ENCODE data around the gene USPL1. TPM values are rescaled to one million over a fixed set of nuclear protein-coding genes. Genes with fewer than 3 reads are reported as not detected.
A peak's percentile ranks its signal among the peaks of the same experiment; 100 is the strongest.

The USPL1 gene
- total RNA-seq (10 to 100 TPM; 19.4 to 26.8 (median 22.4) TPM), polyA plus RNA-seq (10 to 100 TPM; 12.1 to 16.2 TPM)
- long read RNA-seq, donor 1, transcript USPL1-201 (9 exons, 3,814 nt): major isoform, 8 of 37 reads
- long read RNA-seq, donor 1, partial matches to known transcripts: 15 of 37 reads
- long read RNA-seq, donor 1, other reads (novel, unspliced or antisense): 14 of 37 reads
- long read RNA-seq, donor 2, partial matches to known transcripts: 0 of 3 reads
- long read RNA-seq, donor 2, other reads (novel, unspliced or antisense): 0 of 3 reads
- long read RNA-seq, donor 3, partial matches to known transcripts: 1 of 12 reads
- long read RNA-seq, donor 3, other reads (novel, unspliced or antisense): 11 of 12 reads

GRCh38 chr13:30617315-30618185, at the start of gene USPL1:
Gene USPL1, plus strand, starts transcription at chr13:30617920. Its CDS starts 3,221 bp downstream, at chr13:30621141.
- intact Hi-C loops (cut with DNase I): loop anchor here in 2 of 4 donors (1.0 to 5.0 kb wide), 4 partner anchors 57 to 250 kb away; partner anchors contain the start of gene HMGB1 (in 2 of the 2)
- DNase-seq: peak; percentile 96 to 98 (median 98)
- peak within 1 kb of the TSS; percentile 88 for H3K4me3 ChIP-seq
- peak within 1 kb of the TSS; percentile 99 to 100 for H3K27ac ChIP-seq
- H3K9me3 ChIP-seq: no peaks in the 10 kb centered on the region
- H3K27me3 ChIP-seq: no peaks in the 10 kb centered on the region
- TF ChIP-seq POLR2A (IDR thresholded peaks at IDR 0.05) (peak; percentile 86), CTCF (IDR thresholded peaks at IDR 0.05) (peak; percentile 34 to 90 (median 80)), EP300 (IDR thresholded peaks at IDR 0.05) (peak; percentile 84)
- H3K36me3 ChIP-seq: no peaks in the 10 kb centered on the region
- peaks cover 2% of the 10 kb centered on the region for H3K4me1 ChIP-seq (ENCODE audit: insufficient read depth)
- 0% methylated on average over 67 to 78 of the region's 78 CpGs for WGBS, 3 donors

GRCh38 chr13:30569901-30570576, 47.7 kb upstream of the USPL1 start:
- Histone ChIP-seq H3K36me3 (no peaks in the 10 kb centered on the region), H3K4me3 (no peak overlapping the region), H3K4me1 (ENCODE audit: insufficient read depth) (no peaks in the 10 kb centered on the region), H3K9me3 (no peaks in the 10 kb centered on the region), H3K27ac (no peak overlapping the region), H3K27me3 (no peaks in the 10 kb centered on the region)
- WGBS, 3 donors: 46 to 52% (median 48%) methylated on average over 8 of the region's 8 CpGs
- peak in 3 of 5 donors; percentile 21 to 37 (median 28) for DNase-seq
- TF ChIP-seq CTCF (IDR thresholded peaks at IDR 0.05): no peak
- no peak for TF ChIP-seq POLR2A (IDR thresholded peaks at IDR 0.05)
- no peak for TF ChIP-seq EP300 (IDR thresholded peaks at IDR 0.05)
- intact Hi-C loops (cut with DNase I): no loop called here

GRCh38 chr13:30570691-30571090, 47.0 kb upstream of the USPL1 start:
- Histone ChIP-seq H3K4me3 (no peak overlapping the region), H3K4me1 (ENCODE audit: insufficient read depth) (no peaks in the 10 kb centered on the region), H3K36me3 (no peaks in the 10 kb centered on the region), H3K27ac (no peak overlapping the region), H3K9me3 (no peaks in the 10 kb centered on the region), H3K27me3 (no peaks in the 10 kb centered on the region)
- intact Hi-C loops (cut with DNase I): no loop called here
- no peak for DNase-seq
- TF ChIP-seq POLR2A (IDR thresholded peaks at IDR 0.05): no peak
- no peak for TF ChIP-seq EP300 (IDR thresholded peaks at IDR 0.05)
- no peak for TF ChIP-seq CTCF (IDR thresholded peaks at IDR 0.05)

- no peak for TF ChIP-seq EP300 (IDR thresholded peaks at IDR 0.05)
- no peak for TF ChIP-seq POLR2A (IDR thresholded peaks at IDR 0.05)
- TF ChIP-seq CTCF (IDR thresholded peaks at IDR 0.05): no peak
- intact Hi-C loops (cut with DNase I): no loop called here
- H3K9me3 ChIP-seq: no peaks in the 10 kb centered on the region
- peak overlapping the region; percentile 11 for H3K4me3 ChIP-seq
- H3K27me3 ChIP-seq: no peaks in the 10 kb centered on the region
- DNase-seq: no peak
- peaks cover 2% of the 10 kb centered on the region for H3K4me1 ChIP-seq (ENCODE audit: insufficient read depth)
- peak overlapping the region in 1 of 2 donors; percentile 69 for H3K27ac ChIP-seq
- no peaks in the 10 kb centered on the region for H3K36me3 ChIP-seq
- 0 to 5% (median 4%) methylated on average over 1 of the region's 1 CpG for WGBS, 3 donors
Observed at GRCh38 chr13:30572859-30573275, 44.9 kb upstream of the USPL1 start.

Data from ovary (tissue), 10 donors.